Panc1 (cell line): ENCODE data around the gene IBTK.

ENCODE experiments used
- SIN3A ChIP-seq: IDR thresholded peaks from 2 replicates; pipeline ENCODE4 v1.6.1; 2012; ENCODE audit warnings: low read depth, mild to moderate bottlenecking, low read length, moderate library complexity, borderline replicate concordance; ENCODE audit not compliant: insufficient read depth
- TF ChIP-seq, protein P1 (sequence below): fragments of 450-650 bp; IDR thresholded peaks from 2 replicates; pipeline ENCODE4 v1.5.1; 2017; ENCODE audit warnings: mild to moderate bottlenecking

DNA sequence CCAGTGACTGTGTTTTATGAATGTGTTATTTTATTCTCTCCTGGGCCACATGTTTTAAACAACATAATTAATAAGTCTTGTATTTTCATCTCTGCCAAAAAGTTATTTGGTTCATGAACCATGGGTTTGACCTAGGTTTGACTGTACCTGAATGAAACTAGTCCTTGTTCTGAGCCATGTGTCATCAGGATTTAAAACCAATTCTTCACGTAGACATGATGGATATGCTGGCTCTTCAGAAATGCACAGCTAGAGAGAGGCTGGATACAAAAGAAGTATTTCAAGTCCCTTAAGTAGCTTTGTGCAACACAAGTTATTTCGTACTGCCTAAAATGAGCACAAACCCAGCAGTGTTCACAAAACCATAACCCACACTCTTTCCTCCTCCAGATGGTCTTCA, 116.1 kb downstream of the IBTK start:
- TF ChIP-seq, protein P1, sequence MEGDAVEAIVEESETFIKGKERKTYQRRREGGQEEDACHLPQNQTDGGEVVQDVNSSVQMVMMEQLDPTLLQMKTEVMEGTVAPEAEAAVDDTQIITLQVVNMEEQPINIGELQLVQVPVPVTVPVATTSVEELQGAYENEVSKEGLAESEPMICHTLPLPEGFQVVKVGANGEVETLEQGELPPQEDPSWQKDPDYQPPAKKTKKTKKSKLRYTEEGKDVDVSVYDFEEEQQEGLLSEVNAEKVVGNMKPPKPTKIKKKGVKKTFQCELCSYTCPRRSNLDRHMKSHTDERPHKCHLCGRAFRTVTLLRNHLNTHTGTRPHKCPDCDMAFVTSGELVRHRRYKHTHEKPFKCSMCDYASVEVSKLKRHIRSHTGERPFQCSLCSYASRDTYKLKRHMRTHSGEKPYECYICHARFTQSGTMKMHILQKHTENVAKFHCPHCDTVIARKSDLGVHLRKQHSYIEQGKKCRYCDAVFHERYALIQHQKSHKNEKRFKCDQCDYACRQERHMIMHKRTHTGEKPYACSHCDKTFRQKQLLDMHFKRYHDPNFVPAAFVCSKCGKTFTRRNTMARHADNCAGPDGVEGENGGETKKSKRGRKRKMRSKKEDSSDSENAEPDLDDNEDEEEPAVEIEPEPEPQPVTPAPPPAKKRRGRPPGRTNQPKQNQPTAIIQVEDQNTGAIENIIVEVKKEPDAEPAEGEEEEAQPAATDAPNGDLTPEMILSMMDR = no peak
- no peak for TF ChIP-seq SIN3A
